8988T (cell line): ENCODE results near the gene ZDHHC14.
"Not testable (repeated sequence)": the region's sequence is repeated elsewhere in the genome, so short reads cannot be mapped to it uniquely, and the experiment has no call there.

Experiments
- DNase-seq: peaks from one replicate; pipeline ENCODE4 v3.0.0; 2011

Gene ZDHHC14

DNA sequence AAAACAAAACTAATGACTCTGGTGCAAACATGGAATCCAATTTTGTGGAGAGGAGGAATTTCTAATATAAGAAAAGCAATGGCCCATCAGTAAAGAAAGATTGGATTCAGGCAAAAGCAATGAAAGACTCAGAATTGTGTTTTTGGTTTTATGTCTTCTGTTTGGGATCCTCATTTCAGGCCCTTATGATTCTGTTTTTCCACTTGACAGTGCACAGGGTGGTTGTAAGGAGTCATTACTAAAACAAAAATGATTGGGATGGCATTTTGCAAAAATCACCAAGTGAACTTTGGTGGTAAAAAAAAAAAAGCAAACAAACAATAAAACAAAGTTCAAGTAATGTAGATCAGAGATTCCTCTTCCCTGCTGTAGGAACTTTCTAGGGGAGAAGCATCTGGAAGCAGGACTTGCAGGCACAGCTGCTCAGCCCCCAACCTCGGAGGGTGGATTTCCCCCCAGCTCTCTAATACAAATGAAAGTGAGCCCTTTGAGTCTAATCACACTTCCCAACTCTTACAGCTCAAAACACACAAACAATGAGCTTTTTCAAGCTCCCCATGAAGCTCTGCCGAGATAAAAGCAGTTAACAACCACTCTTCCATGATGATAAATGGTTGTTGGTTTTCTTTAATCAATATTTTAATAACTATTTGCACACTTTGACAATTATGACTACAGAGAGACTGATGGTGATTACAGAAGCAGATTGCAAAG lies 177.7 kb downstream of the ZDHHC14 start:
- no peak for DNase-seq

- no peak for DNase-seq
Measured at GRCh38 chr6:157559201-157559756, 178.3 kb downstream of the ZDHHC14 start.

GRCh38 chr6:157560063-157560462 lies 179.1 kb downstream of the ZDHHC14 start:
- DNase-seq, result not testable (repeated sequence)

DNA sequence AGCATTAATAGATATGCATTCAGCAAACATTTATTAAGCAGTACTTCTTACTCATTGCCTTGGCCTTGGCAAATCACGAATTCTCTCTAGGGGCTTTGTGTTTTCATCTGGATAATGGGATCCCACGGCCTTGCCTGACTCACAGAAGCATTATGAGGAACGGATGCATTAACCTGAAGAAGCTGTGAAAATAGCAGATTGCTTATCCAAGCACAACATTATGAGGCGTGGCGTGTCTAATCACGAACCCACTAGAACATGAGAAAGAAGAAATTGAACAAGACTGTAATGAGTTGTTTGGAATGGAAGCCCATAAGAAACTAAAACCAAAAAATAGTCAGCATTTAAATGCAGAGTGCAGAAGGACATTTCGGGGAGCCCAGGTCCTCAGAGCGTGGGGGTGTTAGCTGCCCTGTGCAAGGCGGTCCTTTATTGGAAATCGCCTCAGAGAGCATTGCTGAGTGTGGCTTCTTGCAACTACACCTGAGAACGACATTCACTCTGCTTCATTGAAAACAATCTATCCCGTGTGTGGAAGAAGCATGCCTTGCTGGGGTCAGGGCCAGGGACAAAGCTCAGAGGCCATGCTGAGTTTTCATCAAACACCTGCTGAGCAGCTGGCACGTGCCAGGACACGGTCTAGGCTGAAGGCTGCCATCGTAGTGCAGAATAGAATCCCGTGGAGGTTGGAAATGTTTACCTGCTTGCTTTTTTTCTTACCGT lies 179.9 kb downstream of the ZDHHC14 start:
- no peak for DNase-seq

DNA sequence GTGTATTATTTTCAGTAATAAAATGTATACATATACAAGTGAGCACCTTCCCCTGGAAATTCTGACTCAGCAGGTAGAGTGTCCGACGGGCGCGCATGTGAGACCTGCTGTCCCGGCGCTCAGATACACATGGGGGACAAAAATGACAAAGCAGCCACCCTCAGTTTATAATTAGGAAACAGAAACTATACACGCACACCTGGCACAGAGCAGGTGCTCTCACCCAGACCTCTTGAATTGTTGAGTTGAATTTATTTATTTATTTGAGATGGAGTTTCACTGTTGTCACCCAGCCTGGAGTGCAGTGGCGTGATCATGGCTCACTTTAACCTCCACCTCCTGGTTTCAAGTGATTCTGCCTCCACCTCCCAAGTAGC lies 180.4 kb downstream of the ZDHHC14 start:
- no peak for DNase-seq

- DNase-seq, result no peak
Measured at GRCh38 chr6:157561929-157562810, 181.2 kb downstream of the ZDHHC14 start.

DNA sequence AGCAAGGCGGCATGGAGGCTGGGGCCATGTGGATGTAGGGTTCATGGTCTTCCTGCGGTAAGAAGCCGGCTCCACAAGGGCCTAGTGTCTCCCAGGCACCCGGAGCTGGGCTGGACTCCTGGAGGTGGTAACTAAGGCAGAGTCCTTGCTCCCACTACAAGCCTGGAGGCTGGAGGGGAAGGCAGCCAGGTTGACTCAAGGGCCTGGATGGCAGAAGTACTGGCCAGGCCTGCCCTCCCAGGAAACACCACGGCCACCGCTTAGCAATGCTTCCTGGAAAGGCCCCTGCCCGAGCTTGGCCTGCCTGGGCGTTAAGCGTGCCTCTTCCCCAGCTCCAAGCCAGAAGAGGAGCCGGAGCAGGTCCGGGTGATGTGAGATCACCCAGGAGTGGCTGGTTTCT lies 182.0 kb downstream of the ZDHHC14 start:
- no peak for DNase-seq

DNA sequence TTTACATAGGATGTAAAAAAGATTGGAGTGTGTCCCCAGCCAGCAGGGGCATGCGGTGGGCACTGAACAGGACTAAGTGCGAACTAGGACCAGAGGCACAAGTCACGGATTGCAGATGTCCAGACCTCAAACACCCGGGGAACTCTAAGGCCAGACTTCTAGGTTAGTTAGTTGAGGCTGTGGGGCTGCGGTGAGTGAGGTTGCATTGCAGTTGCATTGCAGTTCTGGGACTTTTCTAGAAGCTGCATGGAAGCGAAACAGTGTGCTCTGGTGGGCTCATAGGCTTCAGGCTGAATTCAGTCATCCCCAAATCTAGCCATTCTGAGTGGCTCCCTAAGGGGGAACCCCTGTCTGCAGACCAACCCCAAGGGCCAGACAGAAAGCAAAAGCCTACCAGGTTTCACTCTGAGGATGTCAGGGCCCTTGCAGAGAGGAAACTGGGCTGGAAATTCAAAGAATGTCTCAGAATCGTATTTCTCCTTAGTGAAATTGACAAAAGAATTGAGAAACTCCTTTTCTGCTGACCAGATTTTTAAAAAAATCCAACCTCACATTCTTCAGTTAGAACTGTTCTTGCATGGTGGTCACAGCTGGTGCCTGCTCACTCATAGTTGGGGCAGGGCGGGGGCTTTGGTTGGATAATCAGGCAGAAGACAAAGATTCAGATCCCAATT lies 182.8 kb downstream of the ZDHHC14 start:
- no peak for DNase-seq

DNA sequence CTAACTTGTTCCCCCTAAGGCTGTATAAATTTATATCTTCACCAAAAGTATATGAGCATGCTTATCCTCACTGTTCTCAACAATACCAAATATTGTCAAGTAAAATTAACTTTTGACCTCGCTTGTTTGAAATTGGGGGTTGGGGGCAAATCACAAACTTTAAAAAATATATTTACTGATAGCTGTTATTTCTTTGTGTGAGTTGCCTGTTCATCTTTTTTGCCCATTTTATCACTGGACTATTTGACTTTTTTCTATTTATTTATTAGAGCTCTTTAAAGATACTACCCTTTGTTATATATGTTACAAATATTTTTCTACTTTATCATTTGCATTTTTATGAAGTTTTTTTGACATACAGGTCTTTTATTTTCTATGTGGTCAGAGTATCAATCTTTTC lies 187.7 kb downstream of the ZDHHC14 start:
- no peak for DNase-seq

- DNase-seq, result no peak
Measured at GRCh38 chr6:157569543-157569942, 188.6 kb downstream of the ZDHHC14 start.

GRCh38 chr6:157570104-157570503 lies 189.1 kb downstream of the ZDHHC14 start:
- no peak for DNase-seq

DNA sequence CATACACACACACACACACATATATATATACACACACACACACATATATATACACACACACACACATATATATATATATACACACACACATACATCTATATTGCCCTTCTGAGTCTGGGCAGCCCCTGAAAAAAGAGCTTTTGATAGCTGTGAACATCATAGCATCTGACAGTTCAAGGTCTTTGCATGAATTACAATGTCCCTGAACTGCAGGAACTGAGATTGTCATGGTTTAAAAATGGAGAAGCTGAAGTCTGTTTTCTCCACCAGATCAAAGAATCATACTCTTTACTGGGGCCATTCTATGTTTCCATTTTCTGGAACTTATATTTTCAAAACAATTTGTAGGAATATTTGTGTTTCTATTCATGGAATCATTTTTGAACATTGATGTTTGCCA lies 189.8 kb downstream of the ZDHHC14 start:
- no peak for DNase-seq

DNA sequence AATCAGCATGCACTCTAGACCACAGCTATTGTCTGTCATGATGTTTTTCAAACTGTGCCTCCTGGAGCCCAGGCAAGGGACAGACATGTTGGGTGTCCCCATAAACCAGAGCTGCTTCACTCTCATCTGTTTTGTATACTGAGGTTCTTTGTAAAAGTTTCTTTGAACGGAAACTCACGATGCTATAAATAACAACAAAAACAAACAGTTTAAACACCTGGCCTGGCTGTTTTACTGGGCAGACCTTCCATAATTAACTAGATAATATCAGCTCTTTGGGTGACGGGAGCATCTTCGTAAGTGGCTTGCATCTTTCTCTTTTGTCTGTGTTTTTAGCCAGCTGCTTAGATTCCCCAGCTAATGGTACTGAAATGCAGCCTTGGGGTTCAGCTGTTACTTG lies 190.3 kb downstream of the ZDHHC14 start:
- DNase-seq, result no peak

- no peak for DNase-seq
Measured at GRCh38 chr6:157571950-157572349, 191.0 kb downstream of the ZDHHC14 start.

GRCh38 chr6:157574851-157575424 lies 193.9 kb downstream of the ZDHHC14 start:
- no peak for DNase-seq

DNA sequence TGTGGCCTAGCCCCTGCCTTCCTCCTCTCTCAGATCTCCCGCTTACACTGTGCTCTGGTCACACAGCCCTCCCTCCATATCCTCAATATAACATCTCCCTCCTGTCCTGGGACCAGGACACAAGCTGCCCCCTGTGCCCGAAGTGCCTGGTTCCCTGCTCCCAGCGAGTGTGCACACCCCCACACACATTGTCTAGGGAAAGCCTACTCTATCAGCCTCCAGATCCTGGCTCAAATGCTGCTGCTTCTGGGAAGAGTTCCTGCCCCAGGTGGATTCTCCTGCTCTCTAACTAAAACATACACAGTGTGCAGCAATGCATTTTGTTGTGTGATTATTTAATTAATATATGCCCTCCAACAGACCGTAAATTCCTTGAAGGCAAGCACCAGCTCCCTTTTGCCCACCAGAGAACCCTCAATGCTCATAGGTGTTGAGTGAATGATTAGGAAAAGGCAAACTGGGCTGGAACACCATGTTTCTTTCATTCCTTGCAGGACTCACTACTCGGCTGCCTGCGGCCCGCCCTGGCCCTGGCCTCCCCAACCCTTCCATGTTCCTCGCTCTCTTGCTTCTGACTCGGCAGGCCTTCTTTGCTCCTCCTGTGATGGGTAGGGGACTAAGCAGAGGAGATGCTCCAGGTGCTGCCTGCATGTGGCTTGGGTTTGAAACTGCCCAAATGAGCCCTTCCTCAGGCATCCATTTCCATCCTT lies 194.6 kb downstream of the ZDHHC14 start:
- no peak for DNase-seq

GRCh38 chr6:157576991-157577390 lies 196.0 kb downstream of the ZDHHC14 start:
- not testable (repeated sequence) for DNase-seq

DNA sequence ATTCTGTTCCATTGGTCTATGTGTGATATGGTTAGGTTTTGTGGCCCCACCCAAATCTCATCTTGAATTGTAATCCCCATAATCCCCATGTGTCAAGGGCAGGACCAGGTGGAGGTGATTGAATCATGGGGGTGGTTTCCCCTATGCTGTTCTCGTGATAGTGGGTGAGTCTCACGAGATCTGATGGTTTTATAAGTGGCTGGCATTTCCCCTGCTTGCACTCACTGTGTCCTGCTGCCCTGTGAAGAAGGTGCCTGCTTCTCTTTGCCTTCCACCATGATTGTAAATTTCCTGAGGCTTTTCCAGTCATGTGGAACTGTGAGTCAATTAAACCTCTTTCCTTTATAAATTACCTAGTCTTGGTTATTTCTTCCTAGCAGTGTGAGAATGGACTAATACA lies 197.5 kb downstream of the ZDHHC14 start:
- DNase-seq, result not testable (repeated sequence)

DNA sequence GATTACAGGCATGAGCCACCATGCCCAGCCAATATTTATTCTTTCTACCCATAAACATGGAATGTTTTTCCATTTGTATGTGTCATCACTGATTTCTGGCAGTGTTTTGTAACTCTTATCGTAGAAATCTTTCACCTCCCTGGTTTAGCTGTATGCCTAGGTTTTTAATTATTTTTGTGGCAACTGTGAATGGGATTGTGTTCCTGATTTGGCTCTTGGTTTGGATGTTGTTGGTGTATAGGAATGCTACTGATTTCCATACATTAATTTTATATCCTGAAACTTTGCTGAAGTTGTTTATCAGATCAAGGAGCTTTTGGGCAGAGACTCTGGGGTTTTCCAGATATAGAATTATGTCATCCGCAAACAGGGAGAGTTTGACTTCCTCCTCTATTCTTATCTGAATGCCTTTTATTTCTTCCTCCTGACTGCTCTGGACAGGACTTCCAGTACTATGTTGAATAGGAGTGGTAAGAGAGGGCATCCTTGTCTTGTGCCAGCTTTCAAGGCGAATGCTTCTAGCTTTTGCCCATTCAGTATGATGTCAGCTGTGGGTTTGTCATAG lies 198.6 kb downstream of the ZDHHC14 start:
- no peak for DNase-seq

GRCh38 chr6:157584036-157584435 lies 203.0 kb downstream of the ZDHHC14 start:
- DNase-seq, result no peak
